SK-N-SH treated with all-trans-retinoic acid at 6 μM for 48 hours (cell line): ENCODE data around the gene MYO9B.

ENCODE experiments used
- ATAC-seq: fragments of 200-7000 bp; cut with Tn5 transposase; 3 replicates; pipeline ENCODE4 v1.9.1; 2020; ENCODE audit warnings: mild to moderate bottlenecking, moderate library complexity
- ARNTL ChIP-seq: fragments of 450-650 bp; formaldehyde crosslinking; IDR thresholded peaks from 2 replicates; pipeline ENCODE4 v1.5.0; 2020; ENCODE audit warnings: low read depth, mild to moderate bottlenecking, moderate library complexity, borderline replicate concordance
- BACH2 ChIP-seq: fragments of 250-450 bp; sonication (Bioruptor Pico); IDR thresholded peaks from 2 replicates; pipeline ENCODE4 v1.9.0; 2021; ENCODE audit warnings: mild to moderate bottlenecking, borderline replicate concordance
- CSDC2 ChIP-seq: fragments of 250-450 bp; sonication (Bioruptor Pico); IDR thresholded peaks from 2 replicates; pipeline ENCODE4 v1.5.0; 2020; ENCODE audit warnings: mild to moderate bottlenecking, moderate library complexity
- ESRRG ChIP-seq: fragments of 250-450 bp; sonication (Bioruptor Pico); IDR thresholded peaks from 2 replicates; pipeline ENCODE4 v1.6.1; 2021; ENCODE audit warnings: mild to moderate bottlenecking
- GLIS3 ChIP-seq: fragments of 250-450 bp; sonication (Bioruptor Pico); IDR thresholded peaks from 2 replicates; pipeline ENCODE4 v1.5.0; 2020; ENCODE audit warnings: mild to moderate bottlenecking, moderate library complexity
- ISL1 ChIP-seq: fragments of 250-450 bp; sonication (Bioruptor Pico); IDR thresholded peaks from 2 replicates; pipeline ENCODE4 v2.1.2; 2022; ENCODE audit warnings: mild to moderate bottlenecking, moderate library complexity
- OSR1 ChIP-seq: fragments of 250-450 bp; sonication (Bioruptor Pico); IDR thresholded peaks from 2 replicates; pipeline ENCODE4 v1.8.0; 2022; ENCODE audit warnings: moderate library complexity, mild to moderate bottlenecking, inconsistent platforms
- PPARA ChIP-seq: fragments of 250-450 bp; sonication (Bioruptor Pico); IDR thresholded peaks from 2 replicates; pipeline ENCODE4 v1.5.0; 2020; ENCODE audit warnings: mild to moderate bottlenecking, borderline replicate concordance
- RARB ChIP-seq: fragments of 250-450 bp; sonication (Bioruptor Pico); IDR thresholded peaks from 2 replicates; pipeline ENCODE4 v1.8.0; 2021; ENCODE audit warnings: mild to moderate bottlenecking, moderate library complexity
- TCF4 ChIP-seq: fragments of 250-450 bp; sonication (Bioruptor Pico); IDR thresholded peaks from 2 replicates; pipeline ENCODE4 v1.8.0; 2021; ENCODE audit warnings: mild to moderate bottlenecking, moderate library complexity, borderline replicate concordance
- ZFP3 ChIP-seq: fragments of 250-450 bp; sonication (Bioruptor Pico); IDR thresholded peaks from 2 replicates; pipeline ENCODE4 v1.5.0; 2020; ENCODE audit warnings: mild to moderate bottlenecking, moderate library complexity
- ZNF70 ChIP-seq: fragments of 450-650 bp; formaldehyde crosslinking; IDR thresholded peaks from 2 replicates; pipeline ENCODE4 v1.5.0; 2020; ENCODE audit warnings: mild to moderate bottlenecking, moderate library complexity
- TF ChIP-seq, protein P1 (sequence below): fragments of 250-450 bp; sonication (Bioruptor Pico); IDR thresholded peaks from 2 replicates; pipeline ENCODE4 v1.5.0; 2020; ENCODE audit warnings: mild to moderate bottlenecking, moderate library complexity
- TF ChIP-seq, protein P2 (sequence below): fragments of 250-450 bp; sonication (Bioruptor Pico); IDR thresholded peaks from 2 replicates; pipeline ENCODE4 v1.8.0; 2020; ENCODE audit warnings: mild to moderate bottlenecking, moderate library complexity, borderline replicate concordance
- TF ChIP-seq, protein P3 (sequence below): fragments of 250-450 bp; sonication (Bioruptor Pico); IDR thresholded peaks from 2 replicates; pipeline ENCODE4 v1.5.1; 2020; ENCODE audit warnings: low read depth, mild to moderate bottlenecking, moderate library complexity

Gene MYO9B

DNA sequence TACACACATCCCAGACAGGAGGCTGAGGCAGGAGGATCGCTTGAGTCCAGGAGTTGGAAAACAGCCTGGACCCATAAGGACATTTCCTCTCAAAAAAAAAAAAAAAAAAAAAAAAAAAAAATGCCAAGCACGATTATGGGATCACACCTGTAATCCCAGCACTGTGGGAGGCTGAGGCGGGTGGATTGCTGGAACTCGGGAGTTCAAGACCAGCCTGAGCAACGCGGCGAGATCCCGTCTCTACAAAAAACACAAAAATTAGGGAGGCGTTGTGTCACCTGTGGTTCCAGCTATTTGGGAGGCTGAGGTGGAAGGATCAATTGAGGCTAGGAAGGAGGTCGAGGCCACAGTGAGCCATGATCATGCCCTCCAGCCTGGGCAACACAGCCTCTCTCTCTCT lies 149.5 kb downstream of the MYO9B start (continued):
- TF ChIP-seq, protein P1, sequence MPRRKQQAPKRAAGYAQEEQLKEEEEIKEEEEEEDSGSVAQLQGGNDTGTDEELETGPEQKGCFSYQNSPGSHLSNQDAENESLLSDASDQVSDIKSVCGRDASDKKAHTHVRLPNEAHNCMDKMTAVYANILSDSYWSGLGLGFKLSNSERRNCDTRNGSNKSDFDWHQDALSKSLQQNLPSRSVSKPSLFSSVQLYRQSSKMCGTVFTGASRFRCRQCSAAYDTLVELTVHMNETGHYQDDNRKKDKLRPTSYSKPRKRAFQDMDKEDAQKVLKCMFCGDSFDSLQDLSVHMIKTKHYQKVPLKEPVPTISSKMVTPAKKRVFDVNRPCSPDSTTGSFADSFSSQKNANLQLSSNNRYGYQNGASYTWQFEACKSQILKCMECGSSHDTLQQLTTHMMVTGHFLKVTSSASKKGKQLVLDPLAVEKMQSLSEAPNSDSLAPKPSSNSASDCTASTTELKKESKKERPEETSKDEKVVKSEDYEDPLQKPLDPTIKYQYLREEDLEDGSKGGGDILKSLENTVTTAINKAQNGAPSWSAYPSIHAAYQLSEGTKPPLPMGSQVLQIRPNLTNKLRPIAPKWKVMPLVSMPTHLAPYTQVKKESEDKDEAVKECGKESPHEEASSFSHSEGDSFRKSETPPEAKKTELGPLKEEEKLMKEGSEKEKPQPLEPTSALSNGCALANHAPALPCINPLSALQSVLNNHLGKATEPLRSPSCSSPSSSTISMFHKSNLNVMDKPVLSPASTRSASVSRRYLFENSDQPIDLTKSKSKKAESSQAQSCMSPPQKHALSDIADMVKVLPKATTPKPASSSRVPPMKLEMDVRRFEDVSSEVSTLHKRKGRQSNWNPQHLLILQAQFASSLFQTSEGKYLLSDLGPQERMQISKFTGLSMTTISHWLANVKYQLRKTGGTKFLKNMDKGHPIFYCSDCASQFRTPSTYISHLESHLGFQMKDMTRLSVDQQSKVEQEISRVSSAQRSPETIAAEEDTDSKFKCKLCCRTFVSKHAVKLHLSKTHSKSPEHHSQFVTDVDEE = no peak
- no peak for TF ChIP-seq ARNTL (CRISPR knock-in tag)
- no peak for TF ChIP-seq CSDC2 (CRISPR knock-in tag)
- TF ChIP-seq GLIS3 (CRISPR knock-in tag) = no peak
- TF ChIP-seq, all 23 proteins: peak for 0

DNA sequence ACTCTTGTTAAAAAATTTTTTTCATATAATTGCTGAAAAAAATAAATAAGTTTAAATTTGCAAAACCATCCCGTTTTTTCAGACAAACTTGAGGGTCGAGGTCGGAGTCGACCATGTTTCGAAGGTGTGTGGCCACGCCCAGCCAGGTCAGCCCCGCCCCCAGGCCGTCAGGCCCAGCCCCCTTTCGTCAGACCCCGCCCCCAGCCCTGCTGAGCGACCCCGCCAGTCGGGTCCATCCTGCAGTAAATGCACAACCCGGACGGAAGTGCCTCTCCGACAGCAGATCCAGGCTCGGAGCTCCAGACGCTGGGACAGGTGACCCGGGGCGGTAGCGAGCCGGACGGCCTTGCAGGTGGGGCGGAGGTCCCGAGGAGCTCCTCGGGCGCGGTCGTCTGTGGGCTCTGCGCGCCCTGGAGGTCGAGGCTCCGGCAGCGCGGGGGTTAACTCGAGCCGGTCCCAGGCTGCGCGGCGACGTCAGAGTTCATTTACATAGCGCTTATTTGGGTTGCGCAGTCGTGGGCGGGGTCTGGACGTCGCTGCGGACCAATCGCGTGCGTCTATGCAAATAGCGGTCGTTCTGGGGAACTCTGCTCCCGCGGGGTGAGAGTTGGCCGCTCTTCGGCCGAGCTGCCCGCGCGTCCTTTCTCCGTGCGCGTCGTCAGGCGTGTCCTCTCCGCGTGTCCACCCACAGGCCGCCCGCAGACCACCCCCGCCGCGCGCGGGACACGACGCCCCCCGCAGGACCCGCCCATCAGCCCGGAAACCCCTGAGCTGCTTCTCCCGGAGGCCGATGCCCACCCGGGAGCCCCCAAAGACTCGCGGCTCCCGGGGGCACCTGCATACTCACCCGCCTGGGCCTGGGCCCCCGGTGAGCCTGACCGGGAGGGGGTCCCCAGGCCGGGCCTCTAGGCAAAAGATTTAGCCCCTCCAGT lies 150.7 kb downstream of the MYO9B start, which contains the start of gene OCEL1:
TSS of gene OCEL1 (plus strand) at position 225 of the 932 bp plus-strand sequence. CDS start at position 247, 22 bp downstream.
- TF ChIP-seq ISL1 (CRISPR knock-in tag) = no peak
- TF ChIP-seq, protein P2, sequence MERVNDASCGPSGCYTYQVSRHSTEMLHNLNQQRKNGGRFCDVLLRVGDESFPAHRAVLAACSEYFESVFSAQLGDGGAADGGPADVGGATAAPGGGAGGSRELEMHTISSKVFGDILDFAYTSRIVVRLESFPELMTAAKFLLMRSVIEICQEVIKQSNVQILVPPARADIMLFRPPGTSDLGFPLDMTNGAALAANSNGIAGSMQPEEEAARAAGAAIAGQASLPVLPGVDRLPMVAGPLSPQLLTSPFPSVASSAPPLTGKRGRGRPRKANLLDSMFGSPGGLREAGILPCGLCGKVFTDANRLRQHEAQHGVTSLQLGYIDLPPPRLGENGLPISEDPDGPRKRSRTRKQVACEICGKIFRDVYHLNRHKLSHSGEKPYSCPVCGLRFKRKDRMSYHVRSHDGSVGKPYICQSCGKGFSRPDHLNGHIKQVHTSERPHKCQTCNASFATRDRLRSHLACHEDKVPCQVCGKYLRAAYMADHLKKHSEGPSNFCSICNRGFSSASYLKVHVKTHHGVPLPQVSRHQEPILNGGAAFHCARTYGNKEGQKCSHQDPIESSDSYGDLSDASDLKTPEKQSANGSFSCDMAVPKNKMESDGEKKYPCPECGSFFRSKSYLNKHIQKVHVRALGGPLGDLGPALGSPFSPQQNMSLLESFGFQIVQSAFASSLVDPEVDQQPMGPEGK = 0 out of 2 replicates have a peak, but pooled peaks have one; percentile 46
- ATAC-seq = peak; percentile 95

DNA sequence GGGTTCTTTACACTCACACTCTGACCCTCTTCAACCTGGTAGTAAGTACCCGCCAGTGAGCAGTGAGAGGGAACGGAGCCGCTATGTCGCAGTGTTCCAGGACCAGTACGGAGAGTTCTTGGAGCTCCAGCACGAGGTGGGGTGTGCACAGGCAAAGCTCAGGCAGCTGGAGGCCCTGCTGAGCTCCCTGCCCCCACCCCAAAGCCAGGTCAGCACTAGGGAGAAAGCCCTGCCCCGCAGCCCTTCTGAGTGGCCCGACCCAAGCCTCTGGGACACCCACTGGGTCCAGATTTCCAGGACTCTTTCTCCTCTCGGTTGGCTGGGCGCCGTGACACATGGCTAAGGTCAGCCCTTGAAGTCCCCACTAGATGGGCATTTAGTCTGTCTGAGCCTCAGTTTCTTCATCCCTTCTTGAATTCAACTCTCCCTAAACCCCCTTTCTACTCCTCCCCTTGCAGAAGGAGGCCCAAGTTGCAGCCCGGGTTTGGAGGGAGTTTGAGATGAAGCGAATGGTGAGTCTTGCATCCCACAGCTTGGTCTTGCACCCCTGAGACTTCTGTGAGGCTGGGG lies 152.3 kb downstream of the MYO9B start:
- ATAC-seq = no peak
- TF ChIP-seq TCF4 (CRISPR knock-in tag) (no peak), BACH2 (CRISPR knock-in tag) (no peak), ZNF70 (CRISPR knock-in tag) (no peak), ESRRG (CRISPR knock-in tag) (no peak)
- TF ChIP-seq, protein P3, sequence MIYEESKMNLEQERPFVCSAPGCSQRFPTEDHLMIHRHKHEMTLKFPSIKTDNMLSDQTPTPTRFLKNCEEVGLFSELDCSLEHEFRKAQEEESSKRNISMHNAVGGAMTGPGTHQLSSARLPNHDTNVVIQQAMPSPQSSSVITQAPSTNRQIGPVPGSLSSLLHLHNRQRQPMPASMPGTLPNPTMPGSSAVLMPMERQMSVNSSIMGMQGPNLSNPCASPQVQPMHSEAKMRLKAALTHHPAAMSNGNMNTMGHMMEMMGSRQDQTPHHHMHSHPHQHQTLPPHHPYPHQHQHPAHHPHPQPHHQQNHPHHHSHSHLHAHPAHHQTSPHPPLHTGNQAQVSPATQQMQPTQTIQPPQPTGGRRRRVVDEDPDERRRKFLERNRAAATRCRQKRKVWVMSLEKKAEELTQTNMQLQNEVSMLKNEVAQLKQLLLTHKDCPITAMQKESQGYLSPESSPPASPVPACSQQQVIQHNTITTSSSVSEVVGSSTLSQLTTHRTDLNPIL (CRISPR knock-in tag) = no peak
- TF ChIP-seq, protein P2 = no peak

DNA sequence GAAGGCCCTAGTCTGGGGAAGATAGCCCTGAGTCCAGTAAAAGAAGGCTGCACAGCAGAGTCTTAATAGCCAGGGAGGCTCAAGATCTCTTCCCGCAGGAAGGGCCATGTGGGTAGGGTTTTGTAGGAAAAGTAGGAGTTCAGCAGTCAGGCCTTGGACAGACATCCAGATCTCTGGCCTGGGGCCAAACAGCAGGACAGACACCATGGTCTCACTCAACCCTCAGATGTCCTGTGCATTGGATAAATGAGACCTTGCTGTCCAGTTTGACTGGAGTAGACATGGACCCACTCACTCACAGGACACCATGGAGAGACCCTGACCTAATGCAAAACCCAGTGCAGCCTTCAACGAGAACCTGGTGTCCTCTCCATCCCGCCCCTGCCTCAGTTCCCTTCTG lies 154.3 kb downstream of the MYO9B start:
- TF ChIP-seq ZFP3 (CRISPR knock-in tag) = peak; percentile 100
- TF ChIP-seq OSR1 = no peak
- TF ChIP-seq, all 23 proteins: peak for 1
- ATAC-seq = no peak

DNA sequence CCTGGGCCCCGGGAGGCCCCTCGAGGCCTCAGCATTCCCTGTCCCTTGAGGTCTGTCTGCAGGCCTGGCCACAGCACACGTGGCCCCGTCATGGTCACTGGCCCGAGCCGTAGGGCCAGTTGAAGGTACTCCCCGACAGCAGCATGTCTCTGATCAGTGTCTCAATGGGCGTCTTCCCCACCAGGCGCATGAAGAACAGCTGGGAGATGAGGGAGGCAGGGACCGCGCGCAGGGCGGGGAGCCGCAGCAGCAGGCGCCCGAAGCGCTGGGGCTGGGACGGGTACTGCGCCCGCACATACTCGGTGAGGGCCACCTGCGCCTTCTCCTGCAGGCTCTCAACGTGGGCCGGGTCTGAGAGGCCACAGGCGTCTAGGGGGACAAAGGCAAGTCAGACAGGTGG lies 156.7 kb downstream of the MYO9B start:
- no peak for ATAC-seq
- no peak for TF ChIP-seq ARNTL (CRISPR knock-in tag)
- no peak for TF ChIP-seq PPARA
- no peak for TF ChIP-seq CSDC2 (CRISPR knock-in tag)
- no peak for TF ChIP-seq RARB (CRISPR knock-in tag)
- TF ChIP-seq BACH2 (CRISPR knock-in tag) = no peak
- TF ChIP-seq ISL1 (CRISPR knock-in tag) = no peak

DNA sequence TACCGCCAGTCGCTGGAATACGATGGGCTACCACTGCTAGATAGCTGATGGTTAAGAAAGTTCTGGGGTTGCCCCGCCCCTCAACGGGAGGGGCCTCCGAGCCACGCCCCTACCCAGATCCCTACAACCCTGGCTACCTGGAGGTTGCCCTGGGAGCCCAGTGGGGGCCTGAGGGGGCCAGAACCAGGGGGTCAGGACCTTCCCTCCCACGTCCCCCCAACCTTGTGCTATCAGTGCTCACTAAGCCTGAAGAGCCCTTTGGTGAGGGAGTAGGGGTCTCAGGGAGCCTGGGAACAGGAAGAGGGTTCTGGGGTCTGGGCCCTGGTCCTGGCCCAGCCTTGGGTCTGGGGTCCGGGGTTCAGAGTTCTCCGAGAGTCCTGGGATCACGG lies 159.3 kb downstream of the MYO9B start:
- ATAC-seq = peak; percentile 85
- TF ChIP-seq, protein P1 = no peak
- TF ChIP-seq, all 23 proteins: peak for 0
